ENCODE measurements around the gene USP48.
A peak's percentile ranks its signal among the peaks of the same experiment; 100 is the strongest.

Gene USP48

DNA sequence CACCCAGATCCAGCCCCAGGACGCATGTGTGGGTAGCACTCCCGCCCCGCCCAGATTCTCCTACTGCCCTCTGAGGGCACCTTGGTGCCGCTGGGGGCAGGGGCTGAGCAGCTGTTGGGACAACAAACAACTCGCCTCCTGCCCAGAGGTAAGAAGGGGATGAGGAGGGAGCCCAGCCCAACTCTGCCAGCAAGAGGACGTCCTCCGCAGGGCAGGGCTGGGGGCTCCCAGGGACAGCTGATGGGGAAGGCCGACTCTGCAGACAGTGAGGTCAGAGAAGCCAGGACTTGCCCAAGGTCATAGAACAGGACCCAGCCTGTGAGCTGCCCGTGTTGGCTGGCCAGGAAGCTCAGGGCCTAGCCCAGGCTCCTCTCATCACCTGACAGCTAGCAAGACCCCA is 132.5 kb downstream of the USP48 start:
- TF ChIP-seq, protein P1, sequence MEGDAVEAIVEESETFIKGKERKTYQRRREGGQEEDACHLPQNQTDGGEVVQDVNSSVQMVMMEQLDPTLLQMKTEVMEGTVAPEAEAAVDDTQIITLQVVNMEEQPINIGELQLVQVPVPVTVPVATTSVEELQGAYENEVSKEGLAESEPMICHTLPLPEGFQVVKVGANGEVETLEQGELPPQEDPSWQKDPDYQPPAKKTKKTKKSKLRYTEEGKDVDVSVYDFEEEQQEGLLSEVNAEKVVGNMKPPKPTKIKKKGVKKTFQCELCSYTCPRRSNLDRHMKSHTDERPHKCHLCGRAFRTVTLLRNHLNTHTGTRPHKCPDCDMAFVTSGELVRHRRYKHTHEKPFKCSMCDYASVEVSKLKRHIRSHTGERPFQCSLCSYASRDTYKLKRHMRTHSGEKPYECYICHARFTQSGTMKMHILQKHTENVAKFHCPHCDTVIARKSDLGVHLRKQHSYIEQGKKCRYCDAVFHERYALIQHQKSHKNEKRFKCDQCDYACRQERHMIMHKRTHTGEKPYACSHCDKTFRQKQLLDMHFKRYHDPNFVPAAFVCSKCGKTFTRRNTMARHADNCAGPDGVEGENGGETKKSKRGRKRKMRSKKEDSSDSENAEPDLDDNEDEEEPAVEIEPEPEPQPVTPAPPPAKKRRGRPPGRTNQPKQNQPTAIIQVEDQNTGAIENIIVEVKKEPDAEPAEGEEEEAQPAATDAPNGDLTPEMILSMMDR (IDR thresholded peaks at IDR 0.05; ENCODE audit: low read depth, low read length, missing control alignments) = no peak
- DNase-seq (ENCODE audit: extremely low read depth, low read depth) = no peak
- H3K4me3 ChIP-seq (replicated peaks; ENCODE audit: low read depth, low read length) = no peak overlapping the region

DNA sequence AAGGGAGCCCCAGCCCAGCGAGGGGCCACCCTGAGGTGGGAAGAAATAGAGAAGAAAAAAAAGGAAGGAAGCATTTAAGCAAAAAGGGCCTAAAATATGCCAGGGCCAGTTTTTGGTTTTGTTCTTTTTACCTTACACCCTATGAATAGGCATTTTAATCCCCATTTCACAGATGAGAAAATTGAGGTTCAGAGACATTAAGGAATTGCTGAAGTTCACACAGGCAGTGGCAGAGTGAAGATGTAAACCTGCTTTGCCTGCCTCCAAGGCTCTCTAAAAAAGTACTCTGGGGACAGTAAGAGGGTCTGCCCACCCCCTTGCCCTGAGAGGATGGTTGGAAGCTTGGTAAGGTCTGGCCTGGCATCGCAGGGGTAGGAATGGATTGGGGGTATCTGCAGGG is 133.6 kb downstream of the USP48 start:
- TF ChIP-seq, protein P1 (IDR thresholded peaks at IDR 0.05; ENCODE audit: low read depth, low read length, missing control alignments) = no peak
- no peak for DNase-seq (ENCODE audit: extremely low read depth, low read depth)
- H3K4me3 ChIP-seq (replicated peaks; ENCODE audit: low read depth, low read length) = no peak overlapping the region

DNA sequence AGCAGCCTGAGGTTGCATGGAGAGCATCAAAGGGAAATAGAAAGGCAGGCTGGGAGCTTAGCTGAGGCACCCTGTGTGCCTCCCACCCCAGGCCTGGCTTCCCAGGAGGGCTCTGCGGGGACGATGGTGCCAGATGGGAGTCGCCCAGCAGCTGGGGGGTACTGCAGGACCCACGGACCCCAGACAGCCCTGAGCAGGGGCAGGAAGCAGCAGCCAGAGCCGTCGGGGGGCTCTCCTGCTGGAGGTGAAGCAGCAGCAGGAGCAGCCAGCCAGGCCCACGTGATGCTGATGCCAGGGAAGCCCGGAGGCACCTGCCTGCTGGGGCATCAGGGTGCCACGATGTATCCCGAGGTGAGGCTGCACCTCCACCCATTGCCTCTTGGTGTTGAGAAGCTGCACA is 134.2 kb downstream of the USP48 start:
- TF ChIP-seq, protein P1 (IDR thresholded peaks at IDR 0.05; ENCODE audit: low read depth, low read length, missing control alignments) = no peak
- H3K4me3 ChIP-seq (replicated peaks; ENCODE audit: low read depth, low read length) = no peak overlapping the region
- DNase-seq (ENCODE audit: extremely low read depth, low read depth) = no peak

DNA sequence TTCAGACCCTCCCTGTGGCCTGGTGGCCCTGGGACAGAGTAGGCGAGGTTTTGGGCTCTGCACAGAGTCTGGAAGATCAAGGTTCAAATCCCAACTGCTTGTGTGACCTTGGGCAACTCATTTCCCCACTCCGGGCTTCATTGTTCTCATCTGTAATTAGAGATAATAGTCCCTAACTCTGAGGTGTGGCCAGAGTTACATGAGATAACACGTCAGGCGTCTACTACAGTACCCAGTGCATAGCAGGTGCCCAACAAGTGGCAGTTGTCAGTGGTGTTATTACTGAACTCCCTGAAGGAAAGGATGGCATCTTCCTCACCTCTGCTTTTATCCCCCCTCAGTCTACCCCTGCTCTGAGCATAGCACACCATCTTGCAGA is 134.6 kb downstream of the USP48 start:
- H3K4me3 ChIP-seq (replicated peaks; ENCODE audit: low read depth, low read length) = no peak overlapping the region
- TF ChIP-seq, protein P1 (IDR thresholded peaks at IDR 0.05; ENCODE audit: low read depth, low read length, missing control alignments) = no peak
- no peak for DNase-seq (ENCODE audit: extremely low read depth, low read depth)

DNA sequence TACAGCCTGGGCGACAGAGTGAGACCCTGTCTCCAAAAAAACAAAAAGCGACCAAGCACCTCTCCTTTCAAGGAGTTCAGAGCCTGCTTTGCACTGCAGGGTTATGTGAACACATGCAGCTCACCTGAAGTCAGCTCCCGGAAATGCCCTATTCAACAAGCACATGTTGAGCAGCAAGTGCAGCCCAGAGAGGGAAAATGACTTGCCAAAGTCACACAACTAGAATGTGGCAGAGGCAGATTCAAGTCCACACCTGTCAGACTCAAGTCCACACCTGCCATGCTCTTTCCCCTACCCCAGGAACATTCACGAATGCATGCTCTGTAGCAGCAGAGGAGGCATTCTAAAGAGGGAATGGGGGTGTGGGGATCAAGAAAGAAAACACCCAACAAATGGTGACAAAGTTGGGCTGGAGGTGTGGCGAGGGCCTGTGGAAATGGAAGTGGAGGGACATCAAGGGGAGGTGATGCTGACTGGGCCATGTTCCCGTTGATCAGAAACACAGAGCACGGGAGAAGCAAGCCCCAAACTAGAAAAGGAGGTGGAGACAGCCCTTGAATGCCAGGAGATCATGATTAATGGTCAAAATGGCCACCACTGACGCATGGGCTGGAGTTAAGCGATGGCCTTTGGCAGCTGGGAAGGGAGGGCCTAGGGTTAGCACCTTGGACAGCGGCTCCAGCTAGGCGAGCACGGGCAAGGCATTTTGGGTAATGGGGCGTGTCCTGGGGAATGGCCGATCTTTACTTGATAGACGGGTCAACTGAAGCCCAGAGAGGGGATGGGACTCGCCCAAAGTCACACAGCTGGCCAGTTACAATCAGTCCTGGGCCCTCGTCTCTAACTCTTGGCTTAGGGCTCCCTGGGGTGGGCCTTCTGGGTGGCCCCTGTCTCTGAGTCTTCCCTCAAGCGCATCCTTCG is 135.3 kb downstream of the USP48 start:
- H3K4me3 ChIP-seq (replicated peaks; ENCODE audit: low read depth, low read length) = no peak overlapping the region
- DNase-seq (ENCODE audit: extremely low read depth, low read depth) = peak; percentile 61
- TF ChIP-seq, protein P1 (IDR thresholded peaks at IDR 0.05; ENCODE audit: low read depth, low read length, missing control alignments) = no peak

DNA sequence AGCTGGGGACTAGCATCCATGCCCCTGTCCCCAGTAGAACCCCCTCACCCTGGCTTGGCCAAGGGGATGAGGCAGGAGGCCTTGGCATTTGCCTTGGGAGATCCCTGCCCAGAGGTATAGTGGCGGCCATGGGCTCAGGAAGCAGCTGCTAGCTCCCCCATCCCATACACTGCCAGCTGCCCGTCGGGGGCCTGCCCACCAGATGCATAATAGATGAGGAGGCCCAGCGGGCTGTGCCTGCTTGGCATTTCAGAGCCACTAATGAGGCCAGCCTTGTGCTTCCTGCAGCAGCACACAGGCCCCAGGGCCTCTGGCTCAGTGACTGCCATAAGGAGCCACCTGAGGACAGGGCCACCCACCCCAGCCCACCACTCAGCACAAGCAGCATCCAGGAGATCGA is 137.4 kb downstream of the USP48 start:
- H3K4me3 ChIP-seq (replicated peaks; ENCODE audit: low read depth, low read length) = no peak overlapping the region
- no peak for DNase-seq (ENCODE audit: extremely low read depth, low read depth)
- TF ChIP-seq, protein P1 (IDR thresholded peaks at IDR 0.05; ENCODE audit: low read depth, low read length, missing control alignments) = no peak
